AG04450 (cell line): ENCODE results near the gene DNAJC1. TPM values are rescaled to one million over a fixed set of nuclear protein-coding genes. Genes with fewer than 3 reads are reported as not detected.

Experiments
- CTCF ChIA-PET: fragments of 300-600, 350-600 bp; formaldehyde crosslinking; extraction: SDS; loops from one replicate; lab custom pipeline; 2022; ENCODE audit warnings: antibody characterized with exemption, inconsistent platforms; lab: Charles Lee
- POLR2A ChIA-PET: fragments of 350-600 bp; formaldehyde crosslinking; extraction: SDS; loops from one replicate; lab custom pipeline; 2021; ENCODE audit warnings: antibody characterized with exemption, inconsistent platforms; lab: Yijun Ruan, JAX
- DNase-seq: peaks from one replicate; pipeline ENCODE4 v3.0.0-alpha.2; 2011; ENCODE audit warnings: low read depth, low spot score
- H3K27ac ChIP-seq: one replicate; pipeline ENCODE4 v1.5.1; 2012; ENCODE audit warnings: low read depth, low read length, control low read depth
- H3K27me3 ChIP-seq: one replicate; pipeline ENCODE4 v1.6.0; 2012; ENCODE audit warnings: low read length; ENCODE audit not compliant: control insufficient read depth, insufficient read depth
- H3K4me3 ChIP-seq: 2 replicates; pipeline ENCODE4 v1.5.1; 2011; ENCODE audit warnings: mild to moderate bottlenecking, low read depth, low read length, control low read depth
- H3K9me3 ChIP-seq: 2 replicates; pipeline ENCODE4 v1.5.1; 2012; ENCODE audit warnings: low read length; ENCODE audit not compliant: control insufficient read depth, insufficient read depth
- polyA plus RNA-seq: library from polyadenylated mRNA; depleted of rRNA; stranded (reverse); fragments of >200 nt; gene quantifications from 2 replicates; pipeline ENCODE4 v1.2.3, GENCODE V29; 2011
- TF ChIP-seq, protein P1 (sequence below): IDR thresholded peaks from 2 replicates; pipeline ENCODE4 v1.5.1; 2011; ENCODE audit warnings: low read depth, low read length, control low read depth, inconsistent platforms

The DNAJC1 gene
- polyA plus RNA-seq, 1 experiment, result 21.5 TPM

DNA sequence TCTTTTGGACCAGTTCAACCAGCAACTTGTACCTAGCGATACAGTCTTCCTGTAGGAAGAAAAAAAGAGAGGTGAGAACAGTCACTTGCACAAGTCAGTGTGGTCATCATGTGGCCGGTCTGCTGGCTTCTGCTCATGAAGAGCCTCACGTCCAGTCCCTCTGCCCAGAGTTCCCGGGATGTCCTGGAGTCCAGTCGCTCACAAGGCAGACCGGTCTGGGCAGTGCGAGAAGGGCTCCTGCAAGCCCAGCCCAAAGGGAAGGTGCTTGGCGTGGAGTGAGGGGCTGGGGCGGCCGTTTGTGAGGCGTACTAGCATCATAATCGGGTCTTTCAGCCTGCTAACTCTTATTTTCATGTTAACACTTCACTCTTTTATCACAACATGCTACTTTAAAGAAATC, 246.8 kb downstream of the DNAJC1 start:
- ChIA-PET POLR2A (interaction anchor here (0.6 kb wide), 1 partner anchor 33 kb away, joined by 4 read pairs; no protein-coding TSS in a partner anchor), CTCF (interaction anchor here (0.8 kb wide), 1 partner anchor 25 kb away, joined by 3 read pairs; no protein-coding TSS in a partner anchor)
- no peak overlapping the region for H3K27ac ChIP-seq
- H3K9me3 ChIP-seq, result no peaks in the 10 kb centered on the region; the same call in 1 of the 2 replicates
- TF ChIP-seq, protein P1, sequence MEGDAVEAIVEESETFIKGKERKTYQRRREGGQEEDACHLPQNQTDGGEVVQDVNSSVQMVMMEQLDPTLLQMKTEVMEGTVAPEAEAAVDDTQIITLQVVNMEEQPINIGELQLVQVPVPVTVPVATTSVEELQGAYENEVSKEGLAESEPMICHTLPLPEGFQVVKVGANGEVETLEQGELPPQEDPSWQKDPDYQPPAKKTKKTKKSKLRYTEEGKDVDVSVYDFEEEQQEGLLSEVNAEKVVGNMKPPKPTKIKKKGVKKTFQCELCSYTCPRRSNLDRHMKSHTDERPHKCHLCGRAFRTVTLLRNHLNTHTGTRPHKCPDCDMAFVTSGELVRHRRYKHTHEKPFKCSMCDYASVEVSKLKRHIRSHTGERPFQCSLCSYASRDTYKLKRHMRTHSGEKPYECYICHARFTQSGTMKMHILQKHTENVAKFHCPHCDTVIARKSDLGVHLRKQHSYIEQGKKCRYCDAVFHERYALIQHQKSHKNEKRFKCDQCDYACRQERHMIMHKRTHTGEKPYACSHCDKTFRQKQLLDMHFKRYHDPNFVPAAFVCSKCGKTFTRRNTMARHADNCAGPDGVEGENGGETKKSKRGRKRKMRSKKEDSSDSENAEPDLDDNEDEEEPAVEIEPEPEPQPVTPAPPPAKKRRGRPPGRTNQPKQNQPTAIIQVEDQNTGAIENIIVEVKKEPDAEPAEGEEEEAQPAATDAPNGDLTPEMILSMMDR, result no peak
- no peaks in the 10 kb centered on the region for H3K27me3 ChIP-seq
- DNase-seq, result no peak
- H3K4me3 ChIP-seq, result no peak overlapping the region

DNA sequence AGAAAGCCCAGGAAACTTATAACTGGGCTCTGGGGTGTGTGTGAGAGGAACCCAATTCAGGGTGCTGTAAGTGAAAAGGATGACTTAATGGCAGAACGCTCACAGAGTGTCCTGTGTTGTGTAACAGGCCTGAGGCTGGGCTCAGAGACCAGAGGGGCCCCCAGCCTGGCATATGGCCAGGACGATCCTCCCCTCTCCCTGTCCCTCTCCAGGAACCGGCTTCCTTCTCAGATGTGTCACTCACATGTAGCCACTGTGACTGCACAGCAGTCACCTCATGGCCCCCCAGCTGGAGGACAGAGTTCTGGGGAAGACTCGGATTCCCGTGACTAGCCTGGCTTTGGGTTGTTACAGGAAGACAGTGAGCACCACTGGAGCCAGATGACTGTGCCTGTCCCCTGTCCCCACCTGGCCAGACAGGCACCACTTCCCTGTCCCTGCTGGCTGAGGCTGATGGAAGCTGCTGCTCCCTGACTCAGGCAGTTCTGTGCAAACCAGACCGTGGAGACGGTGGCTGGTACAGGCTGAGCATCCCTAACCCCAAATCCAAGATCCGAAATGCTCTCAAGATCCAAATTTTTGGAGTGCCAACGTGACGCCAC, 249.0 kb downstream of the DNAJC1 start:
- Histone ChIP-seq H3K27ac (no peak overlapping the region), H3K4me3 (no peak overlapping the region), H3K27me3 (no peaks in the 10 kb centered on the region), H3K9me3 (no peaks in the 10 kb centered on the region; the same call in 1 of the 2 replicates)
- no peak for DNase-seq
- ChIA-PET CTCF (no interaction called here), POLR2A (no interaction called here)
- TF ChIP-seq, protein P1, result no peak

DNA sequence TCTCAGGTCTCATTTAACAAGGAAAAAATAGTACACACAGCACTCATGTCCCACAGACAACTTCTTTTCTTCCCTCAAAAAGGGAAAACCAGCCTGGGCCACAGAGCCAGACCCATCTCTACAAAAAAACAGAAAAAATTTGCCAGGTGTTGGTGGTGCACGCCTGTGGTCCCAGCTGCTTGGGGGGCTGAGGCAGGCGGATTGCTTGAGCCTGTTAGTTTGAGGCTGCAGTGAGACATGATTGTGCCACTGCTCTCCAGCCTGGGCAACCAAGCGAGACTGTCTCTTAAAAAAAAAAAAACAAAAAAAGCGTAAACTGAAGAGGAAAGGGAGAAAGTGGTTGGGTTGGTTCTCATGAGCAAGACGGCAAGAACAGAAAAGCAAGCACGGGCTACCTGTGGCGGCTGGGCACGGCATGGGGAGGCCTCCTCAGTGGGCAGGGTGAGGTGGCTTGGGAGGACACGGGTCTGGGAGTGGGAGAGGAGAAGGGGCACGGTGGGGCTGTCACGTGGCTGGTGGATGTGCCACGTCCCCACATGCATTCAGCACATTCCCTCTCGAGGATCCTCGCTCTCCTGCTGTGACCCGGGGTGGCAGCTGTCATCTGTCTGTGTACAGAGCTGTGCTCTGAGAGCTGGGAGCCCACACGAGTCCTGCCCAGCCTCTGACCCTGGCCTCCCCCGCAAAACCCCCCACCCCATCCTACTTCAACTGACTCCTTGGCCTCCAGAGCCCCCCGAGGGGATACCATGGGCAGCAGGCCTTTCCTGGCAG, 249.8 kb downstream of the DNAJC1 start:
- Histone ChIP-seq H3K27ac (no peak overlapping the region), H3K9me3 (no peaks in the 10 kb centered on the region; the same call in 1 of the 2 replicates), H3K4me3 (no peak overlapping the region), H3K27me3 (no peaks in the 10 kb centered on the region)
- ChIA-PET POLR2A (no interaction called here), CTCF (no interaction called here)
- TF ChIP-seq, protein P1, result no peak
- no peak for DNase-seq

DNA sequence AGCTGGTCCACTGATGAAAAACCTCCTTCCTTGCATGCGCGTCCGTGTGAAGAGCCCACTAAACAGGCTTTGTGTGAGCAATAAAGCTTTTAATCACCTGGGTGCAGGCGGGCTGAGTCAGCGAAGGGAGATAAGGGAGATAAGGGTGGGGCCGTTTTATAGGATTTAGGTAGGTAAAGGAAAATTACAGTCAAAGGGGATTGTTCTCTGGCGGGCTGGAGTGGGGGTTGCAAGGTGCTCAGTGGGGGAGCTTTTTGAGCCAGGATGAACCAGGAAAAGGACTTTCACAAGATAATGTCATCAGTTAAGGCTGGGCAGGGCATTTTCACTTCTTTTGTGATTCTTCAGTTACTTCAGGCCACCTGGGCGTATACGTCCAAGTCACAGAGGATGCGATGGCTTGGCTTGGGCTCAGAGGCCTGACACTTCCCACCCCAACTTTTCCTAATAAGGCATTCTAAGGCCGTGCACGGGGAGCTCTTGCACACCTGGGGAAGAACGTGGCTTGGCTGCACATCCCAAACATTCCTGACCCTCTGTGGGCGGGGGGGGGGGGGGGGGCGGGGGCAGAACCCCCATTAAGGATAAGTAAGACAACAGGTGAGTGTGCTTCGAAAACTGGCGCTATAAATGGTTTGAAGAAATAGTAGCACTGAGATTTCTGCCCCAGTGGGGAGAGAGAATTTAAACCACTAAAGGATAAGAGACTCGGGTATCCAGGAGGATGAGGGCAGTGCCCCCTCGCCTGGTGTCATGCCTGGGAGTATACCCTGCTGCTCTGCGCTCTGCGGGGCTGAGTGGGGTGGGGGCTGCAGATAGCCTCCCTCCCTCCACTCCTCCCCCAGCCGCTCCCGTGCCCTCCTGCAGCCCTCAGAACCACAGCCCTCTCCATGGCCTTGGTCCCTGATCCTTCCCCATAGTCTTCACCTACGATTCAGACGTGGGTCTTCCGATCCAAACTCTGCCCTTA, 251.9 kb downstream of the DNAJC1 start:
- CTCF ChIA-PET, result interaction anchor here (0.5 kb wide), 1 partner anchor 76 kb away, joined by 3 read pairs; no protein-coding TSS in a partner anchor
- POLR2A ChIA-PET, result no interaction called here

More for the DNA sequence above, 251.9 kb downstream of the DNAJC1 start:
- H3K27me3 ChIP-seq, result no peaks in the 10 kb centered on the region
- no peak for DNase-seq
- H3K27ac ChIP-seq, result no peak overlapping the region
- H3K4me3 ChIP-seq, result no peak overlapping the region
- H3K9me3 ChIP-seq, result no peaks in the 10 kb centered on the region; the same call in 1 of the 2 replicates
- TF ChIP-seq, protein P1, result no peak
